Activated T-helper 1 cell treated with anti-CD3 and anti-CD28 coated beads, Interleukin-12 subunit alpha, Interleukin-12 subunit beta, Interleukin-2, Interleukin-4 antibody, amounts not matched to agents 30 ng/mL and 10 ng/mL and 1 ng/mL, durations not matched to agents 14 hours and 24 hours and 36 hours (primary cell): Measurements from ENCODE around the gene HIP1. TPM values are rescaled to one million over a fixed set of nuclear protein-coding genes. Genes with fewer than 3 reads are reported as not detected.
"Not testable (repeated sequence)": the region's sequence is repeated elsewhere in the genome, so short reads cannot be mapped to it uniquely, and the experiment has no call there.

Source experiments
- DNase-seq: peaks from one replicate; pipeline ENCODE4 v3.0.0; 2021; ENCODE audit warnings: low spot score
- H3K27ac Mint-ChIP-seq: one replicate; pipeline ENCODE4 v1.8.0; 2021; ENCODE audit warnings: mild to moderate bottlenecking, mixed read lengths
- H3K27me3 Mint-ChIP-seq: one replicate; pipeline ENCODE4 v1.8.0; 2022; ENCODE audit warnings: mild to moderate bottlenecking, moderate library complexity, mixed read lengths; ENCODE audit not compliant: insufficient read depth
- H3K36me3 Mint-ChIP-seq: one replicate; pipeline ENCODE4 v1.8.0; 2021; ENCODE audit warnings: low read depth, mixed read lengths
- H3K4me1 Mint-ChIP-seq: one replicate; pipeline ENCODE4 v1.8.0; 2021; ENCODE audit warnings: low read depth, mixed read lengths
- H3K4me3 Mint-ChIP-seq: one replicate; pipeline ENCODE4 v1.8.0; 2021; ENCODE audit warnings: mild to moderate bottlenecking, moderate library complexity, mixed read lengths
- H3K9me3 Mint-ChIP-seq: one replicate; pipeline ENCODE4 v1.8.0; 2021; ENCODE audit warnings: mixed read lengths
- intact Hi-C: fragments of 100-400 bp; cut with micrococcal nuclease; formaldehyde crosslinking; loops from one replicate; pipeline ENCODE4 v1.15.1; 2024
- total RNA-seq: library from RNA; stranded (reverse); gene quantifications from 2 replicates; pipeline ENCODE4 v1.2.3, GENCODE V29; 2022

The HIP1 gene
- total RNA-seq, 1 donor from 2014 or later = 2.3 TPM

DNA sequence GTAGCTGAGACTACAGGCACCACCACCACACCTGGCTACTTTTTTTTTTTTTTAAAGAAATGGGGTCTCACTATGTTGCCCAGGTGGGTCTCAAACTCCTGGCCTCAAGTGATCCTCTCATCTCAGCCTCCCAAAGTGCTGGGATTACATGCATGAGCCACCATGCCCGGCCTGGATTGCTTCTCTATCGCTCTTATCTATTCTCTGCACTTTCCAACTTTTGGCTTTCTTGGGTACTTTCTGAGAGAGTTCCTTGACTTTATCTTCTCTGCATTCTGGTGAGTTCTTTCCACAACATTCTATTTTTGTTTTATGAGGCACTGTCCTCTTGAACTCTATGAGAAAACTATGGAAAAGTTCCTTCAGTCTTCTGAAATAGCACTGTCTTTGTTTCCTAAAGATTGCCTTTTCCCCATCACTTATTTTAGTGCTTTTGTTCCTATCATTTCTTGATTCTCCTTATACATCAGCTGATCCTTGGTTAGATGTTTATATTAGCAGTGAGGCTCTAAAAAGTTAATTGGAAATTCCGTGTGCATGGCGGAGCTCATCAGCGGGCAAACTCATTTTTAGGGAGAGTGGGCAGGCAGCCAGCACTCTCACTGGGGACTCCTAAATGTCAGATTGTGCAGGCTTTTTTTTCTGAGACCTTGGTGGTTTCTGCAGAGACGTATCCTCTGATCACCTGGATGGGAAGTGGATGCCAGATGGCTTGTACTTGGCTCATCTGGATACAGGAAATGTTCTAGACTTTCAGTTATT lies 43.9 kb downstream of the HIP1 start:
- Mint-ChIP-seq H3K27ac (no peak overlapping the region), H3K4me1 (no peaks in the 10 kb centered on the region), H3K4me3 (no peak overlapping the region), H3K36me3 (no peaks in the 10 kb centered on the region), H3K9me3 (no peaks in the 10 kb centered on the region), H3K27me3 (peaks cover 7% of the 10 kb centered on the region)
- intact Hi-C loops = no loop called here
- no peak for DNase-seq

DNA sequence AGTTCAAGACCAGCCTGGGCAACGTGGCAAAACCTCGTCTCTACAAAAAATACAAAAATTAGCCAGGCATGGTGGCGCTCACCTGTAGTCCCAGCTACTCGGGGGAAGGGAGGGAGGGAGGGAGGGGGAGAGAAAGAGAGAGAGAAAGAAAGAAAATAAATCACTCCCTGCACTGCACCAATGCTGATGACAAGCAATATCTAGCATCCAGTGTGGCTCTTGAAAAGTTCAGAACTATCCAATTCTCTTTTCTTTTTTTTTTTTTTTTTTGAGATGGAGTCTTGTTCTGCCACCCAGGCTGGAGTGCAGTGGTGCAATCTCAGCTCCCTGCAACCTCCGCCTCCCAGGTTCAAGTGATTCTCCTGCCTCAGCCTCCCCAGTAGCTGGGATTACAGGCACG lies 45.1 kb downstream of the HIP1 start:
- intact Hi-C loops, H3K27ac Mint-ChIP-seq, H3K4me1 Mint-ChIP-seq, H3K9me3 Mint-ChIP-seq, DNase-seq, H3K36me3 Mint-ChIP-seq, H3K4me3 Mint-ChIP-seq, H3K27me3 Mint-ChIP-seq: not testable (repeated sequence)

DNA sequence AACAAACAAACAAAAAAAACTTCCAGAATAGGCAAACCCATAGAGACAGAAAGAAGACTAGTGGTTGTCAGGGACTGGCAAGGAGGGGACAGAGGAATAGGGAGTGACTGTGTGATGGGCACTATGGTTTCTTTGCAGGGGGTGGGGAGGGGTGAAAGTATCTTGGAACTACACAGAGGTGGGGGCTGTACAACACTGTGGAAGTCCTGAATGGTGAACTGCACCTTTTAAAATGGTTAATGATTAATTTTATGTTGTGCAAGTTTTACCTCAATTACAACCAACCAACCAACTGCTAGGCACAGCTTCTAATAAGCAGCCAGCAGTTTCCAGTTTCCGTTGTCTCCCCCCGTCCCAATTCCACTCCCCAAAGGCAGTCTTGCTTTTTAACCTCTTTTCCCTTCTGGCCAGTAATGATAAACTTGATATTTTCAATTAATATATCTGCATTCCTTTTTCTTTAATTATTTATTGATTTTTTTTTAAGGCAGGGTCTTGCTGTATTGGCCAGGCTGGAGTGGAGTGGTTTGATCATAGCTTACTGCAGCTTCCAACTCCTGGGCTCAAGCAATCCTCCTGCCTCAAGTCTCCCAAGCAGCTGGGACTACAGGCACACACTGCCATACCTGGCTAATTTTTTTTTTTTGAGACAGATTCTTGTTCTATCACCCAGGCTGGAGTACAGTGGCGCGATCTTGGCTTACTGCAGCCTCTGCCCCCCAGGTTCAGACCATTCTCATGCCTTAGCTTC lies 46.8 kb downstream of the HIP1 start:
- Mint-ChIP-seq H3K27ac (no peak overlapping the region), H3K36me3 (no peaks in the 10 kb centered on the region)

DNA sequence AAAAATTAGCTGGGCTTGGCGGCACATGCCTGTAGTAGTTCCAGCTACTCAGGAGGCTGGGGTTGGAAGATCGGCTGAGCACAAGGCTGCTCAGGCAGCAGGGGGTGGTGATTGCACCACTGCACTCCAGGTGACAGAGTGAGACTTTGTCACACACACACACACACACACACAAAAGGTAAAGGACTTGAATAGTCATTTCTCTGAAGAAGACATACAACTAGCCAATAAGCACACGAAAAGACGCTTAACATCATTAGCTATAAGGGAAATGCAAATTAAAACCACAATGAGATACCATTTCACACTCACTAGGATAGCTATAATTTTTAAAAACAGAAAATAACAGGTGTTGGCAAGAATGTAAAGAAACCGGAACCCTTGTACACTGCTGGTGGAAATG lies 48.6 kb downstream of the HIP1 start:
- no peak overlapping the region for H3K27ac Mint-ChIP-seq
- peaks cover 10% of the 10 kb centered on the region for H3K27me3 Mint-ChIP-seq
- no peak overlapping the region for H3K4me3 Mint-ChIP-seq
- H3K4me1 Mint-ChIP-seq = no peaks in the 10 kb centered on the region
- H3K9me3 Mint-ChIP-seq = no peaks in the 10 kb centered on the region
- DNase-seq = no peak
- intact Hi-C loops = no loop called here
- no peaks in the 10 kb centered on the region for H3K36me3 Mint-ChIP-seq

More for the DNA sequence above, 46.8 kb downstream of the HIP1 start:
- DNase-seq = no peak
- intact Hi-C loops = no loop called here
- Mint-ChIP-seq H3K27me3 (peaks cover 12% of the 10 kb centered on the region), H3K9me3 (no peaks in the 10 kb centered on the region), H3K4me3 (no peak overlapping the region), H3K4me1 (no peaks in the 10 kb centered on the region)

DNA sequence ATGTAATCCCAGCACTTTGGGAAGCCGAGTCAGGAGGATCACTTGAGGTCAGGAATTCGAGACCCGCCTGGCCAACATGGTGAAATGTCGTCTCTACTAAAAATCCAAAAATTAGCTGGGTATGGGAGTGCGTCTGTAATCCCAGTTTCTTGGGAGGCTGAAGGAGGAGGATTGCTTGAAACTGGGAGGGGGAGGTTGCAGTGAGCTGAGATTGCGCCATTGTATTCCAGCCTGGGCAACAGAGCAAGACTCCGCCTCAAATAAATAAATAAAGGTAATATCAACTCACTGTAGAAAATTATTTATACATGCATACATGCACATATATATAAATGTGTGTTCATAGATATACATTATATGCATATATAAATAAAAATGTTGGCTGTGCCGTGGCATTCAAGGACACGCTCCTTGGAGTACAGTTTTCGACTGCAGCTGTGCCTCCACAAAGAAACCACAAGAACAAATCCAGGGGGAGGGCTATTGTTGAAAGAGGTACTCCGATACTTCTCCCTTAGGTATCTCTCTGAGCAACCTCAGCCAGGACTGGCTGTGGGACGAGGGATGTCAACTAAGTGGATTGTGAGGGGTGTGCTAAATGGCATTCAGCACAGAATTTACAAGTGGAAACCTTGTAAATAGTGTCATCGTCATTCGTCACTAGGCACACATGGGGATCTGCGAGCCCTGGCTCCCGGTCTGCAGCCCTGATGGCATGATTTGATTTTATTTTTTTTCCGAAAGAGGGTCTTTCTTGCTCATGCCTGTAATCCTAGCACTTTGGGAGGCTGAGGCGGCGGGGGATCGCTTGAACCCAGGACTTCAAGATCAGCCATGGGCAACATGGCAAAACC lies 49.3 kb downstream of the HIP1 start:
- intact Hi-C loops = no loop called here
- Mint-ChIP-seq H3K4me1 (no peaks in the 10 kb centered on the region), H3K4me3 (no peak overlapping the region), H3K27me3 (peaks cover 7% of the 10 kb centered on the region), H3K9me3 (no peaks in the 10 kb centered on the region), H3K27ac (no peak overlapping the region), H3K36me3 (no peaks in the 10 kb centered on the region)
- no peak for DNase-seq

DNA sequence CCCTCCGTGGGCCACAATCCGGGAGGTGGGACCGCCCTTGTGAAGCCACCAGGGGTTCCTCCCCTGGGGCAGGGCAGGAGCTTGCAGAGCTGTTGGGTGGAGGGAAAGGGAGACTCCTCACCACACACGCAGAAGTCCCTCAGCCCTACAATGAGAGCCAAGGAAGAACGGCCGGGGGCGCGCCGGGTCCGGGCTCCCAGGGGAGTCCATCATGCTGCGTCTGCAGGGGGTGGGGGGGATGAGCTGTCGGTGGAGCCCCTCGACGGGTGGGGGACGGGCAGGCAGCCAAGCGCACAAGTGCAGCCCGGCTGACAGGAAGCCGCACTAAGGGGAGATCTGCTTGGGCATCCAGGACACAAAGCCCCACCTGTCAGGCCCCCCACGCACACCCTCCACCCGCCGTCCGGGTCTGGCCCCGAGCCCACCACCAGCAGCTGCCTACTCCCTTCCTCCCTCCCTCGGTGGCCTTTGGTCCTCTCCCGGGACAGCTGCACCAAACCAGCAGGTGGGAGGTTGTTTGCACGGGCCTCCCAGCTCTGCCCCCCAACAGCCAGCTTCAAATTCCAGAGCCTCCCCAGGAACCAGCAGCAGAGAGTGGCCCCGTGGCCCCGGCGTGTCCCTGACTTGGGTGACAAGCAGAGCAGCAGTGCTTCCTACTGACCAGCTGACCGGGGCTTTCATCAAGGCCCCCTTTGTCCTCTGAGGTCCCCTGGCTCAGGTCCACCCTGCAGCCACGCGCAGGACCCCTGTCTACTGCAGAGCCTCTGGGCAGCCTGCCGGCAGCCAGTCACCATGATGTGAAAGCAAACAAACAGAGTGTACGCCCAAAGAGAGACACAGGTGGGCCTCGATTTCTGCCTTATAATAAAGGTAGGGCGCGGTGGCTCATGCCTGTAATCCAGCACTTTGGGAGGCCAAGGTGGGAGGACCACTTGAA lies 50.3 kb downstream of the HIP1 start:
- Mint-ChIP-seq H3K4me3 (no peak overlapping the region), H3K9me3 (no peaks in the 10 kb centered on the region), H3K36me3 (no peaks in the 10 kb centered on the region), H3K4me1 (no peaks in the 10 kb centered on the region), H3K27me3 (peaks cover 7% of the 10 kb centered on the region), H3K27ac (no peak overlapping the region)
- intact Hi-C loops = no loop called here
- DNase-seq = no peak

DNA sequence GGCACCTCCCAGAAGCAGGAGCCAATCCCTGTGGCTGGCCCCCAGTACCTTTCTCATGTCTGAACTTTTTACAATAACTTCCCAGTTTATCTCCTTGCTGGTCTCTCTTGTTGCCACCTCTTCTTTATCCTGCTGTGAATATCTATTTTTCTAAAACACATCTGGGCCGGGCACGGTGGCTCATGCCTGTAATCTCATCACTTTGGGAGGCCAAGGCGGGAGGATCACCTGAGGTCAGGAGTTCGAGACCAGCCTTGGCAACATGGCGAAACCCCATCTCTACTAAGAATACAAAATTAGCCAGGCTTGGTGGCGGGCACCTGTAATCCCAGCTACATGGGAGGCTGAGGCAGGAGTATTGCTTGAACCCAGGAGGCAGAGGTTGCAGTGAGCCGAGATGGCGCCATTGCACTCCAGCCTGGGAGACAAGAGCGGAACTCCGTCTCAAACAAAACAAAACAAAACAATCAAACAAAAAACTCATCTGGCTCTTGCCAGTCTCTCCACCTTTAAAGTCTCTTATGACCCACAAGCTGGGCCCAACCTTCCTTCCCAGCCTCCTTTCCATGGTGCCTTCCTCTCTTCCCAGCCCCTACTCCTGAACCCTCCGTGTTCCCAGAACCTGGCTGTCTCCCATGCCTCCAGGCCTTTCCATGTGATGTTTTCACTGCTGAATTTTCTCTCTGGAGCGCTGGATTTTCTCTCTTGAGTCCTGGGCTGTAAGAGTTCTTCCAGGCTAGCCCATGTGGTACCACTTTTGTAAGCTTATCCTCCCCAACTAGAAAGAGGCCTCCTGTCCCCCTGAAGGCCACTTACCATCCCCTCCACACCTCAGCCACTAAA lies 51.3 kb downstream of the HIP1 start:
- DNase-seq = no peak
- H3K4me3 Mint-ChIP-seq = no peak overlapping the region
- H3K4me1 Mint-ChIP-seq = no peaks in the 10 kb centered on the region
- H3K36me3 Mint-ChIP-seq = no peaks in the 10 kb centered on the region
- no peak overlapping the region for H3K27ac Mint-ChIP-seq
- peaks cover 6% of the 10 kb centered on the region for H3K27me3 Mint-ChIP-seq
- no peaks in the 10 kb centered on the region for H3K9me3 Mint-ChIP-seq
- intact Hi-C loops = no loop called here

DNA sequence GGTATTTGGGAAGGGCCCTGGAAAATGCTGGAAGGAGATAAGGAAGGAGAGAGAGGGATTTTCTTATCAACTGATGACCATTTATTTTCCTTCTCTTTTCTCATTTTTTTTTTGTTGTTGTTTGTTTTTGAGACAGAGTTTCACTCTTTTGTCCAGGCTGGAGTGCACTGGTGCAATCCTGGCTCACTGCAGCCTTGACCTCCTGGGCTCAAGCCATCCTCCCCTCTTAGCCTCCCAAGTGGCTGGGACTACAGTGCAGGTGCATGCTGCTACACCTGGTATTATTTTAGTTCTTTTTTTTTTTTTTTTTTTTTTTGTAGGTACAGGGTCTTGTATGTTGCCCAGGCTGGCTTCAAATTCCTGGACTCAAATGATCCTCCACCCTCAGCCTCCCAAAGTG lies 52.2 kb downstream of the HIP1 start:
- Mint-ChIP-seq H3K9me3 (no peaks in the 10 kb centered on the region), H3K27ac (no peak overlapping the region), H3K4me3 (no peak overlapping the region), H3K36me3 (no peaks in the 10 kb centered on the region), H3K4me1 (no peaks in the 10 kb centered on the region), H3K27me3 (peaks cover 6% of the 10 kb centered on the region)
- intact Hi-C loops = no loop called here
- no peak for DNase-seq

DNA sequence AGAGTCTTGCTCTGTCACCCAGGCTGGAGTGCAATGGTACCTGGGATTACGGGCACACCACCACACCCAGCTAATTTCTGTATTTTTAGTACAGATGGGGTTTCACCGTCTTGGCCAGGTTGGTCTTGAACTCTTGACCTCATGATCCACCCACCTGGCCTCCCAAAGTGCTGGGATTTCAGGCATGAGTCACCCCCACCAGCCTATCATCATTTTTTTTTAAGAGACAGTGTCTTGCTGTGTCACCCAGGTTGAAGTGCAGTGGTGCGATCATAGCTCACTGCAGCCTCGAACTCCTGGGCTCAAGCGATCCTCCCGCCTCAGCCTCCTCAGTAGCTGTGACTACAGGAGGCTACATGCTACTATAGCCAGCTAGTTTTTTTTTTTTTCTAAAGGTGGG lies 56.7 kb downstream of the HIP1 start:
- H3K36me3 Mint-ChIP-seq, DNase-seq, H3K4me1 Mint-ChIP-seq, intact Hi-C loops, H3K9me3 Mint-ChIP-seq, H3K27me3 Mint-ChIP-seq, H3K4me3 Mint-ChIP-seq, H3K27ac Mint-ChIP-seq: not testable (repeated sequence)

DNA sequence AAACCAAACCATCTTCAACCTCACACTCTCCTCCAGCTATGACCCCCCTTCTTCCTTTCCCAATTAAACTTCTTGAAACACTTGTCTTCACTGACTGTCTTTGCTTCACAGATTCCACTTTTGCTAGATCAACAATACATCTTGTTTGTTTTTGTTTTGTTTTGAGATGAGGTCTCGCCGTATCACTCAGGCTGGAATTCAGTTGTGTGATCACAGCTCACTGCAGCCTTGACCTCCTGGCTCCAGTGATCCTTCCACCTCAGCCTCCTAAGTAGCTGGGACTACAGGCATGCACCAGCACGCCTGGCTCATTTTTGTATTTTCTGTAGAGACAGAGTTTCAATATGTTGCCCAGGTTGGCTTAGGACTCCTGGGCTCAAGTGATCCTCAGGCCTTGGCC lies 59.7 kb downstream of the HIP1 start:
- Mint-ChIP-seq H3K9me3 (peaks cover 9% of the 10 kb centered on the region), H3K27ac (no peak overlapping the region), H3K4me3 (no peak overlapping the region), H3K4me1 (no peaks in the 10 kb centered on the region), H3K36me3 (no peaks in the 10 kb centered on the region), H3K27me3 (peaks cover 2% of the 10 kb centered on the region)
- DNase-seq = no peak
- intact Hi-C loops = no loop called here

DNA sequence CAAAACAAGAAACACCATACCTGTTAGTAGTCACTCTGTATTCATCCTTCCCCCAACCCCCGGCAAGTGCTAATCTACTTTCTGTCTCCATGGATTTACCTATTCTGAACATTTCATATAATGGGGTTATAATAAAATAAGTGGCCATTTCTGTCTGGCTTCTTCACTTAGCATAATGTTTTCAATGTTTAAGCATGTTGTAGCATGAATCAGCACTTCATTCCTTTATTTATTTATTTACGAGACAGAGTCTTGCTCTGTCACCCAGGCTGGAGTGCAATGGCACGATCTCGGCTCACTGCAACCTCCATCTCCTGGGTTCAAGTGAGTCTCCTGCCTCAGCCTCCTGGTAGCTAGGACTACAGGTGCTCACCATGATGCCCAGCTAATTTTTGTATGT lies 69.2 kb downstream of the HIP1 start:
- H3K4me3 Mint-ChIP-seq = no peak overlapping the region
- no peak for DNase-seq
- no peaks in the 10 kb centered on the region for H3K36me3 Mint-ChIP-seq
- no peaks in the 10 kb centered on the region for H3K4me1 Mint-ChIP-seq
- intact Hi-C loops = no loop called here
- H3K9me3 Mint-ChIP-seq = peaks cover under 1% of the 10 kb centered on the region
- H3K27ac Mint-ChIP-seq = no peak overlapping the region
- peaks cover 6% of the 10 kb centered on the region for H3K27me3 Mint-ChIP-seq
